Fibroblast of gingiva (primary cell): Measurements from ENCODE around the gene FOLR1.
"Not testable (repeated sequence)": the region's sequence is repeated elsewhere in the genome, so short reads cannot be mapped to it uniquely, and the experiment has no call there.

Experiments
- DNase-seq: peaks from one replicate; pipeline ENCODE4 v3.0.0-alpha.2; 2011; ENCODE audit warnings: low read depth

Gene FOLR1

DNA sequence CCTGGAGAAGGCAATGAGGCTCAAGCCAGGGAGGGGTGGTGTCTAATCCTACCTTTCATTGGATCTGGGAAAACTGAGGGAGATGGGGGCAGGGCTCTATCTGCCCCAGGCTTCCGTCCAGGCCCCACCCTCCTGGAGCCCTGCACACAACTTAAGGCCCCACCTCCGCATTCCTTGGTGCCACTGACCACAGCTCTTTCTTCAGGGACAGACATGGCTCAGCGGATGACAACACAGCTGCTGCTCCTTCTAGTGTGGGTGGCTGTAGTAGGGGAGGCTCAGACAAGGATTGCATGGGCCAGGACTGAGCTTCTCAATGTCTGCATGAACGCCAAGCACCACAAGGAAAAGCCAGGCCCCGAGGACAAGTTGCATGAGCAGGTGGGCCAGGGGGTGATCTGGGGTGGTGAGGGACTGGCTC lies at the start of gene FOLR1:
Gene FOLR1, plus strand, starts transcription at position 180 of the 421 bp plus-strand sequence. Its CDS starts 34 bp downstream, at position 214.
- DNase-seq: no peak

DNA sequence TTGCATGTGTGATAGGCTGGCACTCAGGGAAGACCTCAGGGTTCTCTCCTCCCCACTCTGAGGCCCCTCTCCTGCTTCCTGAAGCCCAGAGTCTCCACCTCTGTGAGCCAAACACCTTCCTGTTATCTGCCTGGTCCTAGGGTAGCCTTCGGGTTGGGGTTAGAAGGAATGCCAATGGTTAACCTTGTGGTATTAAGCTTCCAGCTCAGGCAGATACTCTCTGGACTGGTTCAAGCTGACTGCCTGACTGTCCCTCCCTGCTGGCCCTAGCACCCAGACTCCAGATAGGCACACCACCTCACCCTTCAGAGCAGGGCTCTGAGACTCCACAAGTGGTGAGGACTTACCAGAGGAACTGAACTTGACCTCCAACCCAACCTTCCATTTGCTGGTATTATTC lies 49.4 kb upstream of the FOLR1 start:
- DNase-seq: not testable (repeated sequence)

DNA sequence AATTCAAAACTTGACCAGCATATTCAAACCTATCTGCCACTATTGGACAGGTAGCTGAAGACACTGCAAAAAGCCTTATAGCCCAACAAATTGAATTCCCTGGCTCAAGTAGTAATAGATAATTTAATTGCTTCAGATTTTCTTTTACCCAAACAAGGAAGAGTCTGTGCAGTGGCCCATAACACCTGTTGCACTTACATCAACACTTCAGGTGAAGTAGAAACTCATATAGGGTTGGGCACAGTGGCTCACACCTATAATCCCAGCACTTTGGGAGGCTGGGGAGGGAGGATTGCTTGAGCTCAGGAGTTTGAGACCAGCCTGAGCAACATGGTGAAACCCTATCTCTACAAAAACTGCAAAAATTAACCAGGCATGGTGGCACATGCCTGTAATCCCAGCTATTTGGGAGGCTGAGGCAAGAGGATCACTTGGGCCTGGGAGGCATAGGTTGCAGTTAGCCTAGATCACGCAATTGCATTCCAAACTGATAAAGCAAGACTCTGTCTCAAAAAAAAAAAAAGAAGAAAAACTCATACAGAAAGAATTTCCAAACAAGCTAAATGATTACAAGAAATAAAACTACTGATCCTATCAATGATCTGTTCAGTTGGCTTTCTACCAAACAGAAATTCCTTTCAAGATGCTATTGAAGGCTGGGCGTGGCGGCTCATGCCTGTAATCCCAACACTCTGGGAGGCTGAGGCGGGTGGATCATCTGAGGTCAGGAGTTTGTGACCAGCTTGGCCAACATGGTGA lies 47.0 kb upstream of the FOLR1 start:
- DNase-seq: peak; percentile 60

DNA sequence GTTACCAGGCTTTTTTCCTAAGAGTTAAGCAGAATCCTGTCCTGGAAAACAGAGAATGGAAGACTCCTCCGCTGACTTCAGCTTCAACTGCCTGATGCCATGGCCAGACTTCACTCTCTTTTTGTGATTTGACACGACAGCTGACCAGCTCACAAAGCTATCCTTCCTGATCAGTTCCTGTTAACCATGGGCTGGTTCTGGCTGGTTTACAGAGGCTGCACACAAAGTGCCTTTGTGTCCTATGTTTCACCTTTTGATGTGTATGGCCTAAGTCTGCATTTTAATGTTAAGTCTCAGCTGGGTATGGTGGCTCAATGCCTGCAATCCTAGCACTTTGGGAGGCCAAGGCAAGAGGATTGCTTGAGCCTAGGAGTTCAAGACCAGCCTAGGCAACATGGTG lies 45.3 kb upstream of the FOLR1 start:
- DNase-seq: no peak

DNA sequence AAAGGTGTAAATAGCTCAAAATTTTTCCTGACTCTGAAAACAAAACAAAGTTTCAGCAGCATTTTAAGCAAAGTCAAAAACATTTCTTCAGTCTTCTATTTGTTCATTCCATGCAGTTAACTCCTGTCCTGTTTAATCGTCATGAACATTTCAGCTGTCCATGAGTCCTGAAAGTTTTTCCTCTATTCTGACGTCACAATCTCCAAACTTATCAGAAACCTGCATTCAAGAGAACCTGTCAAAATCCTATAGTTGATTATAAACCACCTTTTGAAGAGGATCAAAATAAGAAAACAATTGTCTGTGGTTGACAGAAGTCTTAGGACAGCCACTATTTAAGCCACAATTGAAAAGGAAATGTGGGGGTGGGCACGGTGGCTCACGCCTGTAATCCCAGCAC lies 41.1 kb upstream of the FOLR1 start:
- no peak for DNase-seq

DNA sequence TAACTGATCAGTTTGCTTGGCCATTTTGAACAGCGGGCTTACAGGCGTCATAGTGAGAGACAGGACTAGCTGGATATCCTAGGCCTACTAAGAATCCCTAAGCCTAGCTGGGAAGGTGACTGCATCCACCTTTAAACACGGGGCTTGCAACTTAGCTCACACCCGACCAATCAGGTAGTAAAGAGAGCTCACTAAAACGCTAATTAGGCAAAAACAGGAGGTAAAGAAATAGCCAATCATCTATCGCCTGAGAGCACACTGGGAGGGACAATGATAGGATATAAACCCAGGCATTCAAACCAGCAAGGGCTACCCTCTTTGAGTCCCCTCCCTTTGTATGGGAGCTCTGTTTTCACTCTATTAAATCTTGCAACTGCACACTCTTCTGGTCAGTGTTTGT lies 38.1 kb upstream of the FOLR1 start:
- DNase-seq: not testable (repeated sequence)

DNA sequence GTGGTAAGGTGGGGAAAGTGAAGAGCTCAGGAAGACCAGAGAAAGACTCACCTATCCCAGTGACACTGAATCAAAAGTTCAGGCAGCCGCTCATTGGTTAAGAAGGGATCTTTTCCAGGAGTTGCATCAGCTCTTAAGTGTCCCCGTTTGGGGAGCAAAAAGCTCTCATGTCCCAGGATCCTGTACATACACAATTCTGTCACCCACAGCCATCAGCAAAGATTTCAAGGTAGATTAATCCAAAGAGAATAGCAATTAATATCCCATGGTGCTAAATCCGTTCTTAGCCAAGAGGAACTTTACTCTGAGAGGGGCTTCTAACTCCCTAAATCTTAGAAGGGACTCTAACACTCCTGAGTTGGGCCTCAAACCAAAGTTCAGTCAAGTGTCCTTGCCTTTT lies 37.1 kb upstream of the FOLR1 start:
- no peak for DNase-seq

DNA sequence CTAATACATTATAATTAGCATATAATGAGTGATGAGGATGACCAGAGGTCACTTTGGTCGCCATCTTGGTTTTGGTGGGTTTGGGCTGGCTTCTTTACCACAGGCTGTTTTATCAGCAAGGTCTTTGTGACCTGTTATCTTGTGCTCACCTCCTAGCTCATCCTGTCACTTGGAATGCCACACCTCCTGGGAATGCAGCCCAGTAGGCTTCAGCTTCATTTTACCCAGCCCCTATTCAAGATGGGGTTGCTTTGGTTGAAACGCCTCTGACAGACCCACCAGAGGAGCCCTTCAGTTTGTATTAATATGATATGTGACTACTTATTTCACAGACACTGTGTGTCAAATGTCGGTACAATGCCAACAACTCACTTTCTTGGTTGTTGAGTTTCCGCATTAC lies 36.2 kb upstream of the FOLR1 start:
- DNase-seq: no peak

DNA sequence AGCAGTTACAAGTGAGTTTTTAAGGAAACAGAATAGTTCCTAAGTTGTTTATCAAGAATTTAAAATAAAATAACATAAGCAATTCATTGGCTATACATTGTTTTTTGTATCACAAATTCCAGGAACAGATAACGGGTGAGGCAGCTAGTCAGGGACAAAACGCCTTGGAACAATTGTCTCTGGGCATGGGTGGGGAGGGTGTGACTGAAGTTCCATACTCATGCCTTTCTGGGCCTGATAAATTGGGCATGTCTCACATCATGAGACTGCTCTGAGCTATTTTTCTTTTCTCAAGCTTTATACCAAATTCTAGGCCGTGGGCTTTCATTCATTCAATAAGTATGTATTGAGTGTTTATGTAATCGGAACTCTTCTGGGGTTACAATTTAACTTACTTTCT lies 34.8 kb upstream of the FOLR1 start:
- no peak for DNase-seq

DNA sequence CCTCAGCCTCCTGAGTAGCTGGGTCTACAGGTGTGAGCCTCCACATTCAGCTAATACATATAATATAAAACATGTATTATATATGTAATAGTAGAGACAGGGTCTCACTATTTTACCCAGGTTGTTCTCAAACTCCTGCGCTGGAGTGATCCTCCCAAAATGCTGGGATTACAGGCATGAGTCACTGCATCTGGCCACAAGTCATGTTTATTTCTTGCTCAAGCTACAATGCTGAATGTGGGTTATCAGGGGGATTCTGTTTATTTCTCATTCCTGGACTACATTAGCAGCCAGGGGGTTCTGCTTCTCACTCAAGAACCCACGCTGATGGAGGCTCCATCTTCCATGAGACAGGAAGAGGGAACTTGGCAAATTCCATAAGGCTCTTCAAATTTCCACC lies 31.6 kb upstream of the FOLR1 start:
- no peak for DNase-seq

DNA sequence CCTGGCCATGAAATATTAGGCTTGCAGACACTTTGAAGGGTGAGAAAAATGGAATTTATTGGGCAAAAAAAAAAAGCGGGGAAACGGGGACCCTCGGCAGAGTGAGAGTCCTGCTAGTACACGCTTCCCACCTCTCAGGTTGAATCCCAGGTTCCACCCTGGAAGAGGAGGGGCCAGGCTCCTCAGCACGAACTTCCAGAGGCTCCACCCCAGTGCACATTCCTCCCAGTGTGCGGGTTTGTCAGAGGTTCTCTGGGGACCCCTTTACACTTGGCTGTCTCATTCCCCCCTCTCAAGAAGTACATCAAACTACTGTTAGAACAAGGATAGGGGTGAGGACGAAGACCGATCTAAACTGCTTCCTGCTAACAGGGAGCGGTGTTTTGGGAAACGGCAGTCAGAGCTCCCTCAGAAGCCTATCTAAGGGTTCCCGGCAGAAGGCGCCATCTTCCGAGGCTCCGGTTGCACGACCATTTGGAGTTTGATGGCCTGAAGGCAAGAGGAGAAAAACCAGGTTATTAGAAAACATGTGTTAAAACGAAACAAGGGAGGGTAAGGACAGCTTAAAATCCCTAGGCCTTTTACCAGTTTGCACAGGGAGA lies 28.9 kb upstream of the FOLR1 start:
- DNase-seq: no peak

DNA sequence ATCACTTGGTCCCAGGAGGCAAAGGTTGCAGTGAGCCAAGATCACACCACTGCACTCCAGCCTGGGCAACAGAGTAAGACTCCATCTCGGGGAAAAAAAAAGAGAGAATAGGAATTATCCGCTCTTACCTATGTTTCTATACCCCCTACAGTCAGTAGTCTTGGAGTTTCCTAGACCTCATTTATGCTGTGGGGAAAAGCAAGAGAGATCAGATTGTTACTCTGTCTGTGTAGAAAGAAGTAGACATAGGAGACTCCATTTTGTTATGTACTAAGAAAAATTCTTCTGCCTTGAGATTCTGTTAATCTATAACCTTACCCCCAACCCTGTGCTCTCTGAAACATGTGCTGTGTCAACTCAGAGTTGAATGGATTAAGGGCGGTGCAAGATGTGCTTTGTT lies 27.8 kb upstream of the FOLR1 start:
- not testable (repeated sequence) for DNase-seq

DNA sequence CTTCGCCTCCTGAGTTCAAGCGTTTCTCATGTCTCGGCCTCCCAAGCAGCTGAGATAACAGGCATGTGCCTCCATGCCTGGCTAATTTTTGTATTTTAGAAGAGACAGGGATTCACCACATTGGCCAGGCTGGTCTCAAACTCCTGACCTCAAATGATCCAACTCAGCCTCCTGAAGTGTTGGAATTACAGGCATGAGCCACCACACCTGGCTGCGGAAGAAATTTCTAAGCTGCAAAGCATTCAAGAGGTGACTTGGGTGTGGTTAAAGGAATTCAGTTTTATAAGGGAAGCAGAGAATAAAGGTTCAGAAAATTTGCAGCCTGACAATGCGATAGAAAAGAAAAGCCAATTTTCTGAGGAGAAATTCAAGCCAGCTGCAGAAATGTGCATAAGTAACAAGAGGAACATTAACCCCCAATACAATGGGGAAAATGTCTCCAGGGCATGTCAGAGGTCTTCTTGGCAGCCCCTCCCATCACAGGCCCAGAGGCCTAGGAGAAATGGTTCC lies 22.8 kb upstream of the FOLR1 start:
- not testable (repeated sequence) for DNase-seq

DNA sequence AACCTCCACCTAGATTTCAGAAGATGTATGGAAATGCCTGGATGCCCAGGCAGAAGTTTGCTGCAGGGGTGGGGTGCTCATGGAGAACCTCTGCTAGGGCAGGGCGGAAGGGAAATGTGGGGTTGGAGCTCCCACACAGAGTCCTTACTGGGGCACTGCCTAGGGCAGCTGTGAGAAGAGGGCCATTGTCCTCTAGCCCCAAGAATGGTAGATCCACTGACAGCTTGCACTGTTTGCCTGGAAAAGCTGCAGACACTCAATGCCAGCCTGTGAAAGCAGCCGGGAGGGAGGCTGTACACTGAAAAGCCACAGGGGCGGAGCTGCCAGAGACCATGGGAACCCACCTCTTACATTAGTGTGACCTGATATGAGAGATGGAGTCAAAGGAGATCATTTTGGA lies 22.2 kb upstream of the FOLR1 start:
- DNase-seq: not testable (repeated sequence)

DNA sequence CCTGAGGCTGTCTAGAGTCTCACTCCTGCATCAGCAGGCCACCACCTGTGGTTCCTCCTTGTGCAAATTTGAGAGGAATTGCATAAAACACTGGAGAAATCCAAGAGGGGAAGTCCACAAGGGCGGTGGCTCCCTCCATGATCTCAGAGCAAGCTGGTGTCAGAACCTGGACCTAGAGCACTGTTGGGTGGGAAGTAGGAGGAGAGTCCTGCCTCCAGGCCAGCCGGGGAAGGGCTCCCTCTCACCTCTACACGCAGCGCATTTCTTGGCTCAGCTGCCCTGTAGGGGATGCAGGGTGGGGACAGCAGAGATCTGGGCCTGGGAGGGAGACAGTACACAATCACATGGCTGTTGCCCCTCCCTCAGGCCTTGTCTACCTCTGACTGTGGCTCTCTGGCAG lies 19.9 kb upstream of the FOLR1 start:
- DNase-seq: not testable (repeated sequence)

DNA sequence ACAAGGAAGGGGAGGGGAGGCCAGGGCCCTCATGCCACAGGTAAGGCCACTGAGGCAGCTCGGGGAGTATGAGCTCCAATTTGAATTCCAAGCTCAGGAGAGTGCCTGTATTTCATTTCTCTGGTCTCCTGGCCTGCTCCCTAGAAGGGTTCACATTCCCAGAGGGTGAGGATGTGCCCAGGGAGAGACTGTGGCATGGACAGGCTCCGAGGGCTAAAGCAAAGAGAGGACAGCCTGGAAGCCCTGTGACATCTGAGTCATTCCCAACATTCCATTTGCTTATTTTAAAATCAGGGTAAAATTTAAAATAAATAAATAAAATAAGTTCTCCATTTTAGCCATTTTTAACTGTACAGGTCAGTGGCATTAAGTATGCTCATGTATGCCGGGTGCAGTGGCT lies 18.6 kb upstream of the FOLR1 start:
- DNase-seq: no peak

DNA sequence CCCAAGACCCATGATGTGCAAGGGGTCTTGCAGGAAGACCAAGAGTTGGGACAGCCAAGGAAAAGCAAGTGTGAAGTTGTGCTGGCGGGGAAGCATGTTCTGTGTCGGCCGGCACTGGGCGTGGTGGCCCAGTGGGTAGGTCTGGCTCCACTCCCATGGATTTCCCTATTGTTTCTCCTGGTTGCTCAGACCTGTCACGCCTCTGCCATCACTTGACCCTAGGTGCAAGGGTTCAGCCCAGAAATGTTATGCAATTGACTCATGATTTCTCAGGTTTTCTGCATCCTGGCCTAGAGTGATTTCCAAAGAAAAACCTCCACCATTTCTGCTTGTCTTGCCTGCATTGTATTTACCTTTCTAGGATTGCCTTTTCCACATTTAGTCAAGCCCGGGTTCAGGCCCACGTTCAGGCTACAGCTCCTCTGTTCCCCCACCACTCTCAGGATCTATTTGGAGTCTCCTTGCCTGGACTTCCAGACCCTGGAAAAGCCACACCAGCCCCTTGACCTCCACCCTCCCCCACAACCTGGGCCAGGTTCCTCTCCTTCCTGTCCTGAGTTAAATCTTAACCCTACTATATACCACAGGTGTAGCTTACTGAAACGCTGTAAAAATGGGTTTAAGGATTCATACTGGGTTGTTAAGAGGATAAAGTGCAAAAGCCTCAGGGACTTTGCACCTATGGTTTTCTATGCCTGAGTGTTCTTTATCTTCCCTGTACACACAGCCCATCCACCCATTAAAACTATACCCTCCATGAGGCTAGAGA lies 17.5 kb upstream of the FOLR1 start:
- no peak for DNase-seq

DNA sequence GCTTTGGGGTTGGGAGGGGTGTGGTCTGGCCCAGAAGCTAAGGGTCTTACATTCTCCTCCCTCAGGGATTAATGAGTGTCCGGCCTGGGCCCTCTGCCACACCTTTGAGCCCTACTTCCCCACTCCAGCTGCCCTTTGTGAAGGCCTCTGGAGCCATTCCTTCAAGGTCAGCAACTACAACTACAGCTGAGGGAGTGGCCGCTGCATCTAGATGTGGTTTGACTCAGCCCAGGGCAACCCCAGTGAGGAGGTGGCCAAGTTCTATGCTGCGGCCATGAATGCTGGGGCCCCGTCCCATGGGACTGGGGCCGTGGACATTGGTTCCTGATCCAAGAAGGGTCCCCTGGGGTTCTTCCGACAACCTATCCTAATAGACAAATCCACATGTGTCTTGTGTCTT lies 14.3 kb upstream of the FOLR1 start:
- no peak for DNase-seq

DNA sequence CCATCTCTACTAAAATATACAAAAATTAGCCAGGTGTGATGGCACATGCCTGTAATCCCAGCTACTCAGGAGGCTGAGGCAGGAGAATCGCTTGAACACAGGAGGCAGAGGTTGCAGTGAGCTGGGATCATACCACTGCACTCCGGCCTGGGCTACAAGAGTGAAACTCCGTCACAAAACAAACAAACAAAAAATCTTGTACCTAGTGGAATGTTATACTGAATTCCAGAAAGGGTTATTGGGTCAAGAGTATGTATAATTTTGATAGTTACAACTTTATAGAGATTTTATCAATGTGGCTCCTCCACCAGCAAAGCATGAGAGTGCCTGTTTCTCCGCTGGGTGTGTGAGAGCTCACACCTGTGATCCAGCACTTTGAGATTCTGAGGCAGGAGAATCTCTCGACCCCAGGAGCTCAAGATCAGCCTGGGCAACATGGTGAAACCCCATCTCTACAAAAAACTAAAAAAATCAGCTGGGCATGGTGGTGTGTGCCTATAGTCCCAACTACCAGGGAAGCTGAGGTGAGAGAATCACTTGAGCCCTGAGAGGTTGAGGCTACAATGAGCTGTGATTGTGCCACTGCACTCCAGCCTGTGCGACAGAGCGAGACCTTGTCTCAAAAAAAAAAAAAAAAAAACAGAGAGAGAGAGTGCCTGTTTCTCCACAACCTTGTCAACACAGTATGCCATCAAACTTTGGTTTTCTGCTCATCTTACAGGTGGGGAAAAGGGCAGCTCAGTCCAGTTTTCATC lies 12.7 kb upstream of the FOLR1 start:
- no peak for DNase-seq

DNA sequence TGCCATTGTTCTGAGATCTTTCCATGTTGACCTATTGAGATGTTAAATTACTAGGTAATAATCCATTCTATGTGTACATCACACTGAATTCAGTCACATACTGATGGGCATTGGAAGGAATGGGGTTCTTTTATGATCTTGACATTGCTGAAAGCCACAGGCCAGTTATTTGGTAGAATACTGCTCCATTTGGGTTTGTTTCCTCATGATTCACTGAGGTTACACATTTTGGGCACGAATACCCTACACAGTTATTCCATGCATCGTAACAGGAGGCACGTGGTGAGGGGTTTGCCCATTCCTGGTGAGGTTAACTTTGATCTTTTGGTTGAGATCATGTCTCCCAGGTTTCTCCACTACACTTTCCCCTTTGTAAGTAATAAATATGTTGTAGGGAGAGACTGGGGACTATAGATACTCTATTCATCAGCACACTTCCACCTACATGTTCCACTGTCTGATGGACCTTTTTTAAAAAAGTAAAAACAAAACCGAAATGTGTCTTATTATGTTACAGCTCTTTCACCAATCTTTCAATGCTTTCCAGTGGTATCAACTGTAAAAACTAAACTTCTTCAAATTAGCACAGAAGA lies 12.0 kb upstream of the FOLR1 start:
- no peak for DNase-seq

DNA sequence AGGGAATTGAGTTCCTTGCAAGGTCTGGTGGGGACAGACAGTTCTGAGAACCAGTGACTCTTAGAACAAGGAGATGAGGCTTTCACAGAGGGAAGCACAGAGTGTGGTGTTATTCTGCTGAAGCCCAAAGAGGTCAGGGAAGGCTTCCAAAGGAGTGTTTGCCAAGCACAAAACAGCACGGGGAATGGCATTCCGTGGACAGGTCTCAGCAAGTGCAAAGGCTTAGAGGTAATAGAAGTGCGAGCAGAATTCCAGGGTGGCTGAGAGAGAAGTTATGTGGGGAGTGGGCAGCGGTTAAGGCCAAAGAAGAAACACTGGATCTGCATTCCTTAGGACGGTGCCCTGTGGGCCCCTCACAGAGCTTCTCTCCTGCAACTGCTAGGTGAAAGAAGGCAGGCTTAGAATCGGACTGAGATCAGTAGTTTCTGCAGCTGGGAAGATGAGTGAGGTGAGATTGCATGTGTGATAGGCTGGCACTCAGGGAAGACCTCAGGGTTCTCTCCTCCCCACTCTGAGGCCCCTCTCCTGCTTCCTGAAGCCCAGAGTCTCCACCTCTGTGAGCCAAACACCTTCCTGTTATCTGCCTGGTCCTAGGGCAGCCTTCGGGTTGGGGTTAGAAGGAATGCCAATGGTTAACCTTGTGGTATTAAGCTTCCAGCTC lies 10.9 kb upstream of the FOLR1 start:
- DNase-seq: not testable (repeated sequence)
